HepG2 (cell line): ENCODE data around the gene VASN. TPM values are rescaled to one million over a fixed set of nuclear protein-coding genes. Genes with fewer than 3 reads are reported as not detected.

Source experiments
- MTA1 ChIP-seq: sonication (generic); formaldehyde crosslinking; IDR thresholded peaks from 2 replicates; pipeline ENCODE4 v1.4.0; 2020; ENCODE audit warnings: missing genetic modification reagents, mild to moderate bottlenecking, borderline replicate concordance
- MXD4 ChIP-seq: IDR thresholded peaks from 2 replicates; pipeline ENCODE4 v1.6.1; 2016; ENCODE audit warnings: mild to moderate bottlenecking, missing biosample characterization, missing genetic modification reagents
- SRSF1 ChIP-seq: fragments of 200-400 bp; formaldehyde crosslinking; optimal IDR thresholded peaks from 2 replicates; pipeline ENCODE3; 2017; ENCODE audit warnings: mild to moderate bottlenecking, low read depth, low read length, moderate library complexity
- TBX3 ChIP-seq: fragments of 450-650 bp; IDR thresholded peaks from 2 replicates; pipeline ENCODE4 v1.6.1; 2017; ENCODE audit warnings: antibody characterized with exemption, mild to moderate bottlenecking, inconsistent platforms, borderline replicate concordance
- ZFYVE20 ChIP-seq: sonication (generic); formaldehyde crosslinking; IDR thresholded peaks from 2 replicates; pipeline ENCODE4 v1.8.0; 2023; ENCODE audit warnings: low read depth, mild to moderate bottlenecking, moderate library complexity, missing genetic modification reagents, borderline replicate concordance
- polyA plus RNA-seq, 8 experiments: library from polyadenylated mRNA; depleted of rRNA in 3 of 8; stranded (reverse) in 7 of 8; unstranded in 1 of 8; fragments of >200 nt; fragmentation: Illumina TruSeq in 4 of 8; extraction: Trizol in 4 of 8; gene quantifications; 2 replicates each; pipeline versions ENCODE4 v1.2.1 to v1.2.3, GENCODE V29; 2011 to 2016; ENCODE audit warnings: low read depth in 4 of 8, missing spikeins in 1 of 8, mixed read lengths in 1 of 8; ENCODE audit not compliant: insufficient read depth in 1 of 8
- total RNA-seq, 5 experiments: library from RNA; depleted of rRNA; stranded (reverse); fragments of >200 nt; fragmentation: Illumina TruSeq; extraction: Trizol; gene quantifications; 2 replicates each; pipeline ENCODE4 v1.2.3, GENCODE V29; 2016; ENCODE audit warnings: low read depth in 1 of 5
- TF ChIP-seq, protein P1 (sequence below), 2 experiments: fragments of 450-650 bp in 1 of 2; sonication (generic) in 1 of 2; formaldehyde crosslinking in 1 of 2; IDR thresholded peaks; 2 replicates each; pipeline versions ENCODE4 v1.6.1 to v1.8.0; 2016 to 2022; ENCODE audit warnings: antibody characterized with exemption in 1 of 2, mild to moderate bottlenecking in 1 of 2, missing genetic modification reagents in 1 of 2
- TF ChIP-seq, protein P2 (sequence below): sonication (generic); formaldehyde crosslinking; IDR thresholded peaks from 2 replicates; pipeline ENCODE4 v1.8.1; 2023; ENCODE audit warnings: missing genetic modification reagents, mild to moderate bottlenecking, borderline replicate concordance
- TF ChIP-seq, protein P3 (sequence below): sonication (generic); IDR thresholded peaks from 2 replicates; pipeline ENCODE4 v1.6.1; 2016; ENCODE audit warnings: low read depth, borderline replicate concordance
- TF ChIP-seq, protein P4 (sequence below): IDR thresholded peaks from 2 replicates; pipeline ENCODE4 v1.6.1; 2016; ENCODE audit warnings: low read depth, borderline replicate concordance
- TF ChIP-seq, protein P5 (sequence below): sonication (generic); formaldehyde crosslinking; IDR thresholded peaks from 2 replicates; pipeline ENCODE4 v1.5.1; 2020; ENCODE audit warnings: mild to moderate bottlenecking, missing genetic modification reagents, moderate library complexity

VASN gene
- total and polyA plus RNA-seq, 2 of the 13 experiments (the other 11 are each of a cell fraction or from before 2014, with no cell fraction given): 8.4 to 18.2 TPM

DNA sequence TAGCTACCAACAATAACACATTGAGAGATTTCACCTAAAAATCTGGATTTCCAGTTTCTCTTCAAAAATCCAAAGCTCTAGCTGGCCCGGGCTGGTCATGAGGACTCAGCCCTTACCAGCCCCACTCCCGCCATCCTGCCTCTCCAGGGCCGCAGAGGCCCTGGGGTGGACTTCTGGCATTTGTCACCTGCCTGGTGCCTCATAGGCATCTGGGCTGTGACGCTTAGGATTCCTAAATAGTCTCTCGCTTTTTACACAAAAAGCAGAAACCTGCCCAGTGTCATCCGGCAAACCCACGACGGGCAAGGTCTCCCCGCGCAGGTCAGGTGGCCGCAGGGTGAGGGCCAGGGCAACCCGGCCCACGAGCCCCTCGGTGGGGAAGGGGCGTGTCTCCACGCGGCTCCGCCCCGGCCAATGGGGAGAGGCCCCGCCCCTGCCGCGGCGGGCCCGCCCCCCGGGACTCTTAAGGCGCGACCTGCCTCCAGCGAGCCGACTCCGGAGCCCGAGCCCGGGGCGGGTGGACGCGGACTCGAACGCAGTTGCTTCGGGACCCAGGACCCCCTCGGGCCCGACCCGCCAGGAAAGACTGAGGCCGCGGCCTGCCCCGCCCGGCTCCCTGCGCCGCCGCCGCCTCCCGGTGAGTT, at the start of gene VASN (continued):
- TF ChIP-seq, protein P1, sequence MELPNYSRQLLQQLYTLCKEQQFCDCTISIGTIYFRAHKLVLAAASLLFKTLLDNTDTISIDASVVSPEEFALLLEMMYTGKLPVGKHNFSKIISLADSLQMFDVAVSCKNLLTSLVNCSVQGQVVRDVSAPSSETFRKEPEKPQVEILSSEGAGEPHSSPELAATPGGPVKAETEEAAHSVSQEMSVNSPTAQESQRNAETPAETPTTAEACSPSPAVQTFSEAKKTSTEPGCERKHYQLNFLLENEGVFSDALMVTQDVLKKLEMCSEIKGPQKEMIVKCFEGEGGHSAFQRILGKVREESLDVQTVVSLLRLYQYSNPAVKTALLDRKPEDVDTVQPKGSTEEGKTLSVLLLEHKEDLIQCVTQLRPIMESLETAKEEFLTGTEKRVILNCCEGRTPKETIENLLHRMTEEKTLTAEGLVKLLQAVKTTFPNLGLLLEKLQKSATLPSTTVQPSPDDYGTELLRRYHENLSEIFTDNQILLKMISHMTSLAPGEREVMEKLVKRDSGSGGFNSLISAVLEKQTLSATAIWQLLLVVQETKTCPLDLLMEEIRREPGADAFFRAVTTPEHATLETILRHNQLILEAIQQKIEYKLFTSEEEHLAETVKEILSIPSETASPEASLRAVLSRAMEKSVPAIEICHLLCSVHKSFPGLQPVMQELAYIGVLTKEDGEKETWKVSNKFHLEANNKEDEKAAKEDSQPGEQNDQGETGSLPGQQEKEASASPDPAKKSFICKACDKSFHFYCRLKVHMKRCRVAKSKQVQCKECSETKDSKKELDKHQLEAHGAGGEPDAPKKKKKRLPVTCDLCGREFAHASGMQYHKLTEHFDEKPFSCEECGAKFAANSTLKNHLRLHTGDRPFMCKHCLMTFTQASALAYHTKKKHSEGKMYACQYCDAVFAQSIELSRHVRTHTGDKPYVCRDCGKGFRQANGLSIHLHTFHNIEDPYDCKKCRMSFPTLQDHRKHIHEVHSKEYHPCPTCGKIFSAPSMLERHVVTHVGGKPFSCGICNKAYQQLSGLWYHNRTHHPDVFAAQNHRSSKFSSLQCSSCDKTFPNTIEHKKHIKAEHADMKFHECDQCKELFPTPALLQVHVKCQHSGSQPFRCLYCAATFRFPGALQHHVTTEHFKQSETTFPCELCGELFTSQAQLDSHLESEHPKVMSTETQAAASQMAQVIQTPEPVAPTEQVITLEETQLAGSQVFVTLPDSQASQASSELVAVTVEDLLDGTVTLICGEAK (IDR thresholded peaks at IDR 0.05): no peak
- TF ChIP-seq, protein P1 (CRISPR knock-in tag; IDR thresholded peaks at IDR 0.05): peak; percentile 49; the same call in 1 of the 2 replicates
- TF ChIP-seq, protein P2, sequence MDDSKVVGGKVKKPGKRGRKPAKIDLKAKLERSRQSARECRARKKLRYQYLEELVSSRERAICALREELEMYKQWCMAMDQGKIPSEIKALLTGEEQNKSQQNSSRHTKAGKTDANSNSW (CRISPR knock-in tag): no peak
- no peak for TF ChIP-seq SRSF1
- TF ChIP-seq ZFYVE20 (CRISPR knock-in tag): 0 out of 2 replicates have a peak, but pooled peaks have one; percentile 21
- no peak; the same call in 1 of the 2 replicates for TF ChIP-seq MXD4 (CRISPR knock-in tag)
- TF ChIP-seq, protein P3, sequence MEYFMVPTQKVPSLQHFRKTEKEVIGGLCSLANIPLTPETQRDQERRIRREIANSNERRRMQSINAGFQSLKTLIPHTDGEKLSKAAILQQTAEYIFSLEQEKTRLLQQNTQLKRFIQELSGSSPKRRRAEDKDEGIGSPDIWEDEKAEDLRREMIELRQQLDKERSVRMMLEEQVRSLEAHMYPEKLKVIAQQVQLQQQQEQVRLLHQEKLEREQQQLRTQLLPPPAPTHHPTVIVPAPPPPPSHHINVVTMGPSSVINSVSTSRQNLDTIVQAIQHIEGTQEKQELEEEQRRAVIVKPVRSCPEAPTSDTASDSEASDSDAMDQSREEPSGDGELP: peak; percentile 30; the same call in 1 of the 2 replicates
- TF ChIP-seq, protein P4, sequence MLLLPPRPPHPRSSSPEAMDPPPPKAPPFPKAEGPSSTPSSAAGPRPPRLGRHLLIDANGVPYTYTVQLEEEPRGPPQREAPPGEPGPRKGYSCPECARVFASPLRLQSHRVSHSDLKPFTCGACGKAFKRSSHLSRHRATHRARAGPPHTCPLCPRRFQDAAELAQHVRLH (CRISPR knock-in tag): 0 out of 2 replicates have a peak, but pooled peaks have one; percentile 48
- TF ChIP-seq MTA1: peak; percentile 36; the same call in 1 of the 2 replicates
- no peak for TF ChIP-seq TBX3
- TF ChIP-seq, protein P5, sequence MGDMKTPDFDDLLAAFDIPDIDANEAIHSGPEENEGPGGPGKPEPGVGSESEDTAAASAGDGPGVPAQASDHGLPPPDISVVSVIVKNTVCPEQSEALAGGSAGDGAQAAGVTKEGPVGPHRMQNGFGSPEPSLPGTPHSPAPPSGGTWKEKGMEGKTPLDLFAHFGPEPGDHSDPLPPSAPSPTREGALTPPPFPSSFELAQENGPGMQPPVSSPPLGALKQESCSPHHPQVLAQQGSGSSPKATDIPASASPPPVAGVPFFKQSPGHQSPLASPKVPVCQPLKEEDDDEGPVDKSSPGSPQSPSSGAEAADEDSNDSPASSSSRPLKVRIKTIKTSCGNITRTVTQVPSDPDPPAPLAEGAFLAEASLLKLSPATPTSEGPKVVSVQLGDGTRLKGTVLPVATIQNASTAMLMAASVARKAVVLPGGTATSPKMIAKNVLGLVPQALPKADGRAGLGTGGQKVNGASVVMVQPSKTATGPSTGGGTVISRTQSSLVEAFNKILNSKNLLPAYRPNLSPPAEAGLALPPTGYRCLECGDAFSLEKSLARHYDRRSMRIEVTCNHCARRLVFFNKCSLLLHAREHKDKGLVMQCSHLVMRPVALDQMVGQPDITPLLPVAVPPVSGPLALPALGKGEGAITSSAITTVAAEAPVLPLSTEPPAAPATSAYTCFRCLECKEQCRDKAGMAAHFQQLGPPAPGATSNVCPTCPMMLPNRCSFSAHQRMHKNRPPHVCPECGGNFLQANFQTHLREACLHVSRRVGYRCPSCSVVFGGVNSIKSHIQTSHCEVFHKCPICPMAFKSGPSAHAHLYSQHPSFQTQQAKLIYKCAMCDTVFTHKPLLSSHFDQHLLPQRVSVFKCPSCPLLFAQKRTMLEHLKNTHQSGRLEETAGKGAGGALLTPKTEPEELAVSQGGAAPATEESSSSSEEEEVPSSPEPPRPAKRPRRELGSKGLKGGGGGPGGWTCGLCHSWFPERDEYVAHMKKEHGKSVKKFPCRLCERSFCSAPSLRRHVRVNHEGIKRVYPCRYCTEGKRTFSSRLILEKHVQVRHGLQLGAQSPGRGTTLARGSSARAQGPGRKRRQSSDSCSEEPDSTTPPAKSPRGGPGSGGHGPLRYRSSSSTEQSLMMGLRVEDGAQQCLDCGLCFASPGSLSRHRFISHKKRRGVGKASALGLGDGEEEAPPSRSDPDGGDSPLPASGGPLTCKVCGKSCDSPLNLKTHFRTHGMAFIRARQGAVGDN: peak; percentile 56; the same call in 1 of the 2 replicates
